HUDEP-2 (cell line): ENCODE data around the gene CTCFL.
A peak's percentile ranks its signal among the peaks of the same experiment; 100 is the strongest.

ENCODE experiments used
- DNase-seq, 76 experiments: peaks; one replicate each; lab custom pipeline; 2025; ENCODE audit not compliant: unreplicated experiment in 76 of 76; lab: John Stamatoyannopoulos, UW

CTCFL gene

DNA sequence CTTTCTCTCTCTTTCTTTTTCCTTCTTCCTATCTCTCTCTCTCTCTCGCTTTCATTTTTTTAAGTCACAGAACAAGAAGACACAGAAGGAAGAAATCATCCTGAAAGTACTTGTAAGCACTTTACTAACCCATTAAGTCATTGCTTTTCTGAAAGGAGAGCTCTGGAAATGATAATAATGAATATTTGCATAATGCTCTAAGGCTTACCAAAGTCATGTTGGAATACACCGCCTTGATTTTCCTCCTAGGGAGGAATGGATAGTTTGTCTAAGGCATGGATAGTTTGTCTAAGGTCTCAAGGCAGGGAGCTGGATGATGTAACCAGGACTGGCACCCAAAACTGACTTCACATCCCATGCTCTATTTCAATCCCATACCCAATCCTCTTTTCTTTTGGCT, 12.9 kb upstream of the CTCFL start:
- no peak for DNase-seq

DNA sequence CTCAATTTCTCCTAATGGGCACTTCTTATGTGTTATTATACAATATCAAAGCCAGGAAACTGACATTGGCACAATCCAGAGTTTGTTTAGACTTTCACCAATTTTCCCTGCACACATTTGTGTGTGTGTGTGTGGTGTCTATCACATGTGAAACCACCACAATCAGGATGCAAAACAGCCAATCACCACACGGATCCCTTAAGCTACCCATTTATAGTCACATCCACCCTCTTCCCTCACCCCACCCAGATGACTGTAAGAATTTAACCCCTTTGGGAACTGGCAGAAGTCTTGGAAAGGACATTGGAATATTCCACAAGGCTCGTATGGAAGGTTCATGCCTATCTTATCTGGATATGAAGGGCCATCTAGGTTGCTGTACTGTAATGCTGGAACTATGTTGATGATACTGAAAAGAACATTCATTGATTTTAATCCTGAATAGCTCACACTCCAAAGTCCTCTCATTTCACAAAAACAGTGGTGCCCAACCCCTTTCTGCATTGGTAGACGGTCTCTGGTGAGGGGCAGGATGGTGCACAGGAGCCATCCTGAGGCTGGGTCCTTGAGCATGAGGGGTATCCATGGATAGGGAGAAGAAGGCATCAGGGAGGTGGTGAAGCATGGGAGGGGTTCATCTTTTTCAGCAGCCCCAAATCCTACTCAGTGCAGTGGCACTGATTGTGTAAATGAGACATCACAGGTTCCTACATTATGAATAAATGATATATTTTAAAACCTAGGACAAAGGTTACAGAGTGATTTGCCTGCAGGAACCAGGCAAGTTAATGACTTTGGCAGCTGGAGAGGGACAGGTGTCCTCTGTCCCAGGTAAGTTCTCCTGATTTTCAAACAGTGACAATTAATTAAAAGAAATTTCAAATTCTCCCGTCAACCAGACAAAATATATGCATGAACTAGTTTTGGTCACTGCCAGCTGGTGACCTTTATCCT, 12.1 kb upstream of the CTCFL start:
- DNase-seq, result no peak

DNA sequence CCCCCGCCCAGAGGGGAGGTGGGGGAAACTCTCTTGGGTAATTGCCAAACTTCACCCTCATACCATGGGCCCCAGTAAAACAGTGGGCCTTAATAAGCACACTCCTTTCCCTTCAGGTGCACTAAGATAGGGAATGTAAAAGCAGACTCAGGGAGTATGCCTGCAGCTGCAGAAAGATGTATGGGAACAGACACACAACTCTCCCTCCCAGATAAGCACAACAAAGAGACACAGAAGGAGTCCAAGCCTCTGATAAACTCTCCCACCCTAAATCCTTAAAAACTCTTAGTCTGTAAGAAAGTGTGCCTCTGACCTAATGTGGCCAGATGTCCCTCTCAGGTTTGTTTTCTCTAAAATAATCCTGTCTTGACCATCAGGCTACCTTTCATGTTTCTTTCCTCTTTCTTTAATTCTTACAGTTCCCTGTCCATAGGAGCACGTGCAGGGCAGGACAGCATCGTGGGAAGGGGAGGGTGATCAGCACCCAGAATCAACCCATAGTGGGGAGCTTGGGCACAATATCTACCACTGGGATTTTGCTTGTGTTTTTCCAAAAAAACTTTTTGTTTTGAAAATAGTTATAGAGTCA, 11.3 kb upstream of the CTCFL start:
- no peak for DNase-seq

DNA sequence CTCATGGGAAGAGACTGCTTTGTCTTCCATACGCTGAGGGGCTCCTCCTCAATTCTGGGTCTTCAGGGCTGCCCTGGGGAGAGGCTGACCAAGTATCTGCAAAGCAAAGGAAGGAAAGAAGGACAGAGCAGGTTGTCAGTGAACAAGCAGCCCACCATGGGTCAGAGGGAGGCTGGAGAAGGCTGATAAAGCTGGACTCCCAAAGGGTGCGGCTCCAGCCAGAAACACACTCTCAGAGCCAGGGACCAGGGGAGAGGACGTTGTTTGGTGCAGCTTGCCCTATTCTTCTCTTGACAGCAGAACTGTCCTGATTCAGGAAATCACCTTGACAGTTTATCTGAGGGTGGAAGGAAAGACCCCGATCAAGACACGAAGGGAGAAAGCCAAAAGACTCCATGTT, 10.4 kb upstream of the CTCFL start:
- no peak for DNase-seq

DNA sequence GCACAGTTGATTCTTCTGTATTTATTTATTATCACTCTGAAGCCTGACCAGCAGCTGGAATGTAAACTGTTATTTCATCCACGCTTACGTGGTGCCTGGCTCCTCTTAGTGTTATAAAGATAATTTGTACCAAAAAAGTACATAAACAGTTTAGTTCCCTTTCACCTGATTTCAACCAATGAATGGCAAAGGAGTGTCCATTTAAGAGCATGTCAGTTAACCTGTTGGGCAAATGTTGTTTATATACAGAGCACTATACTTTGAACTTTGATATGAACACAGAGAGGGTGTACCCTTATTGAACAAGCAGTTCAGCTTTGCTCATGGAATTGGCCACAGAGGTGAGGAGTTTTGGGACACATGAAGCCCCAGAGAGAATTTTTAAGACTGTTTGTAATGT, 7.2 kb upstream of the CTCFL start:
- no peak for DNase-seq

DNA sequence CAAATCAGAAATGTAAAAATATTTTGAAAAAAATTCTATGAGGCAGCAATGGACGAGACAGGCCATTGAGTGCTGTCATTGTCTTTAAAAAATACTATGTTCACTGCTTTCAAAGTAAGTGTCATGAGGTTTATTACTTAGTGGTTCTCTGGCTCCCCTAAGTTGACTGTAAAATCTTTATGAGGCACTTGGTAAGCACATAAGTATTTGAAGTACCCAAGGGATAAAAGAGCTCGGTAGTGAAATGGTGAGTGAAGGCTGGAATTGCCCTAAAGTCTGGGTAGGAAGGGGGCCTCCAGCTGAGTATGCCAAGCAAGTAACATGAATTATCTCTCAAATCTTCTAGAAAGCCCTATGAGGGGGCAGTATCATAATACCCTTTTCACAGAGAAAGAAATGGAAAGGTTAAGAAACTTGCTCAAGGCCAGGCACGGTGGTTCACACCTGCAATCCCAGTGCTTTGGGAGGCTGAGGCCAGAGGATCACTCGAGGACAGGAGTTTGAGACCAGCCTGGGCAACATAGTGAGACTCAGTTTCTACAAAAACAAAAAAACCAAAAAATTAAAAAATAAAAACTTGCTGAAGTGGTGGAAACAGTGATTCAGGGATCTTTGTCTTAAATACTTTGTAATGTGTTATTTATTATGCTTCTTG, 5.5 kb upstream of the CTCFL start:
- no peak for DNase-seq

DNA sequence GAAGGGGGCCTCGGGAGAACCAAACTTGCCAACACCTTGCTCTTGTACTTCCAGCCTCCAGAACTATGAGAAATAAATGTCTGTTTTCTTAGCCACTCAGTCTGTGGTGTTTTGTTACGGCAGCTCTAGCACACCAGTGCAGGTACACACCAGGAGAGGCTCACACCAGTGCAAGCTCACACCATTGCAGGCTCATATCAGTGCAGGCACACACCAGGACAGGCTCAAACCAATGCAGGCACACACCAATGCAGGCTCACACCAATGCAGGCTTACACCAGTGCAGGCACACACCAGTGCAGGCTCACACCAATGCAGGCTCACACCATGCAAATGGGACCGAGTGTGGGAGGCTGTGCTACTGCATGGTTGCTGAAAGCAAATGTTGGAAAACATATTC, 4.9 kb upstream of the CTCFL start:
- DNase-seq, result no peak

DNA sequence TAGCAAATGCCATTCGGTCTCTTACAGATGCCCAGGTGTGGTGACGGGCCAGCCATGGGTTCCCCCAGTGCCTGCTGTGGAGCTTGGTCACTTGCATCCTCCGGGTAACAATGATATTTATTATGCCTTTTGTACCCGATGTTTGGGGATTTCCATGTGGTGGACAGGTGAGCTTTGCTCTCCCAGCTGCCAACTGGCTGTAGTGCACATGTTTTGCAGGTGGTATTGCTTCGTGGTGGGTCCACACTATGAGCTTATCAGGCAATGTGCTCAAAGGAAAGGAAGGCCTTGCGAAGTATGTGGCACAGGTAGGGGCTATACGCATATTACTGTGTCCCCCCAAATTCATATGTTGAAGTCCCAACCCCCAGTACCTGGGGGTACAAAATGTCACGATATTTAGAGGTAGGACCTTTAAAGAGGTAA, 4.2 kb upstream of the CTCFL start:
- DNase-seq, result no peak

DNA sequence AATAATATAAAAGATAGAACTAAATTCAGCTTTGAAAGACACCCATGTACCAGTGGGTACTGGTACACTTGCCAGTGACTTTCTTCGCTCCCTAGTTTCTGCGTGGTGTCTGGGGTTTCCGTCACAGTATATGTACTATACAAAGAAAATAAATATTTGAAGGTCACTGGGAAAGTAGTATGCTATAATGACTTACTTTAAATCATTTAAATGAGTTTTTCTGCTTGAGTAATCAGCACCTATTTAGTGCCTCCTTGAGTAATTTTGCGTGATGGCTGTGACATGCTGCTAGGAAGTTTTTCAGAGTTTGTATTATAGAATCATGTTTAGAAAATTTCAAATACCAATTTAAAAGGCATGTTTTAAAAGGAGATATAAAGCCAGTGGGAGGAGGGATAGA, 3.2 kb upstream of the CTCFL start:
- no peak for DNase-seq

DNA sequence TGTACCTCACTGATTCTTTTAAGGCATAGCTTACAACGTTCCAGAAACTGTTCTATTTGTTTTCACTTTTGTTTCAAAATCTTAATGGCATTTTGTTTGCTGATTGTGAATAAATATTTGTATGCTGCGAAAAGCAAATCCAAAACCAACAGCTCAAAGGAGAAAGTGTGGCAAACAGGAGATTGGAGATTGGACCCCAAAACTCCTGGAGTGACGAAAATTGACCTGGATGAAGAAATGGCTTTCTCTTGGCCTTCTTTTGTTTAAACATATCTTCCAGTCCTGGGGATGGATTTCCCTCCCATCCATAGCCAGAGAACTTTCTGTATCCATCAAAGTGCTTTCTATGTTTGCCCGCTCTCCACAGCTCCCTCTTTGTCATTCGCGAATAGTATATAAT, 2.8 kb upstream of the CTCFL start:
- DNase-seq, result no peak

DNA sequence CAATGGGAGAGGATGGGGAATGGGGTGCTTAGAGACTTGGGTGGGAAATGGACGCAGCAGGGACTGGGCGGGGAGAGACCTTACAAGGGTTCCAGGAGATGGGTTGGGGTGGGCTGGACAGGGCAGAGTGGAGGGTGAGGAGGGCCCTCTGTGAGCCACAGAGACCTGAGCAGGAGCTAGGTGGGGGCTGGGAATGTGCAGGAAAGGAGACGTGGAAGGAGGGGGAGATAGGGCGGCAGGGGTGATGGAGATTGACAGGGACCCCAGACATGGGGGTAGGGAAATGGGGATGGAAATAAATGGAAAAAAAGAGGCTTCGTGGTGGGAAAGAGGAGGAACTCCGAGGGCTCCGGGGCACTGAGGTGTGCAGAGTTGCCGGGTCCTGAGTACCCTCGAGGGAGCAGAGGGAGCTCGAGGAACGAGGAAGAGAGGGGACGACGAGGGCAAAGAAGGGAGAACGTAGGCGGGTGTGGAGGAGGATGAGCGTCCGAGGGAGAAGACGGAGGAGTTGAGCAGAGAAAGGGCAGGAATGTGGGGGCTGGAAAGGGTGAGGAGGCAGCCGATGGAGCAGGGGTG, 2.0 kb upstream of the CTCFL start:
- DNase-seq, result no peak

DNA sequence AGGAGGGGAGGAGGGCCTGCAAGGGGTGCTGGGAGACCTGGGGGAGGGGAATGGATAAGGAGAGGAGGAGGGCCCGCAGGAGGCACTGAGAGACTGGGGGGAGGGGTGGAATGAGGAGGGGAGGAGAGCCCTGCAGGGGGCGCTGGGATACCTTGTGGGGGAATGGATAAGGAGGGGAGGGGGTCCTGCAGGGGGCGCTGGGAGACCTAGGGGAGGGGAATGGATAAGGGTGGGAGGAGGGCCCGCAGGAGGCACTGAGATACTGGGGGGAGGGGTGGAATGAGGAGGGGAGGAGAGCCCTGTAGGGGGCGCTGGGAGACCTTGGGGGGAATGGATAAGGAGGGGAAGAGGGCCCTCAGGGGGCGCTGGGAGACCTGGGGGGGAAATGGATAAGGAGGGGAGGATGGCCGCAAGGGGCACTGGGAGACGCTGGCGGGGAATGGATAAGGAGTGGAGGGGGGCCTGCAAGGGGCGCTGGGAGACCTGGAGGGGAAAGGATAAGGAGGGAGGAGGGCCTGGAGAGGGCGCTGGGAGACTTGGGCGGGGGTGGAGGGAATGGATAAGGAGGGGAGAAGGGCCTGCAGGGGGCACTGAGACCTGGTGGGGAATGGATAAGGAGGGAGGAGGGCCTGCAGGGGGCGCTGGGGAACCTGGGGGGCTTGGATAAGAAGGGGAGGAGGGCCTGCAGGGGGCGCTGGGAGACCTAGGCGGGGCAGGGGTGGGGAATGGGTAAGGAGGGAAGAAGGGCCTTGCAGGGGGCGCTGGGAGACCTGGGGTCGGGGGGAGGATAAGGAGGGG, 1.3 kb upstream of the CTCFL start:
- peak in 36 of 76 experiments; percentile 3 to 57 (median 28) for DNase-seq

DNA sequence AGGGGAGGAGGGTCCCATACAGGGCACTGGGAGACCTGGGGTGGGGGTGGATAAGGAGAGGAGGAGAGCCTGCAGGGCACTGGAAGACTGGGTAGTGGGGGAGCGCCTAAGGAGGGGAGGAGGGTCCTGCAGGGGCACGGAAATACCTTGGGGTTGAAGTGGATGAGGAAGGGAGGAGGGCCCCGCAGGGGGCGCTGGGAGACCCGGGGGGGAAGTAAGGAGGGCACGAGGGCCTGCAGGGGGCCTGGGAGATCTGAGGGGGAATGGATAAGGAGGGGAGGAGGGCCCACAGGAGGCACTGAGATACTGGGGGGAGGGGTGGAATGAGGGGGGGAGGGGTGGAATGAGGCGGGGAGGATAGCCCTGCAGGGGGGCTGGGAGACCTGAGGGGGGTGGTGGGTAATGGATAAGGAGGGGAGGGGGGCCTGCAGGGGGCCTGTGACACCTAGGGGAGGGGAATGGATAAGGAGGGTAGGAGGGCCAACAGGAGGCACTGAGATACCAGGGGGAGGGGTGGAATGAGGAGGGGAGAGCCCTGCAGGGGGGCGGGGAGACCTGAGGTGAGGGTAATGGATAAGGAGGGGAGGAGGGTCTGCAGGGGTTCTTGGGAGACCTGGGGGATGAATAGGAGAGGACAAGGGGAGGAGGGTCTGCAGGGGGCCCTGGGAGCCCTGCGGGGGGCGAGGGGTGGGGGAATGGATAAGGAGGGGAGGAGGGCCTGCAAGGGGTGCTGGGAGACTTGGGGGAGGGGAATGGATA, 567 bp upstream of the CTCFL start:
- no peak for DNase-seq

DNA sequence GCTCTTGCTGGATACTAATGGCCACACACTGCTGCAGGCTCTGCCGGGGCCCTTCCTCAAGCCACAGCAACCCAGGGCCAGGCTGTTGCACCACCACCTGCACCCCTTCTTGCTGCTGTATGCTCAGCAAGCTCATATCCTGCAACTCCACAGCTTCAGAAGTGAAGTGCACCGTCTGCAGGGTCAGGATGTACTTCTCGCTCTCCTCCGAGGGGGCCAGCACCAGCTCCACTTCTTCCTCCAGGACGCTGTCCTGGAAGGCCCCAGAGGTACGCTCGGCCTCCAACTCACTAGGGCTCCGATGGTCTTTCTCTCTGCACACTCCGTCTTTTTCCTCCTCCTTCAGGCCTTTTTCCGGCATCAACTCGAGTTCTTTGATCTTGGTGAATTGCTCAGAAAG, 1.2 kb downstream of the CTCFL start:
- DNase-seq, result no peak

DNA sequence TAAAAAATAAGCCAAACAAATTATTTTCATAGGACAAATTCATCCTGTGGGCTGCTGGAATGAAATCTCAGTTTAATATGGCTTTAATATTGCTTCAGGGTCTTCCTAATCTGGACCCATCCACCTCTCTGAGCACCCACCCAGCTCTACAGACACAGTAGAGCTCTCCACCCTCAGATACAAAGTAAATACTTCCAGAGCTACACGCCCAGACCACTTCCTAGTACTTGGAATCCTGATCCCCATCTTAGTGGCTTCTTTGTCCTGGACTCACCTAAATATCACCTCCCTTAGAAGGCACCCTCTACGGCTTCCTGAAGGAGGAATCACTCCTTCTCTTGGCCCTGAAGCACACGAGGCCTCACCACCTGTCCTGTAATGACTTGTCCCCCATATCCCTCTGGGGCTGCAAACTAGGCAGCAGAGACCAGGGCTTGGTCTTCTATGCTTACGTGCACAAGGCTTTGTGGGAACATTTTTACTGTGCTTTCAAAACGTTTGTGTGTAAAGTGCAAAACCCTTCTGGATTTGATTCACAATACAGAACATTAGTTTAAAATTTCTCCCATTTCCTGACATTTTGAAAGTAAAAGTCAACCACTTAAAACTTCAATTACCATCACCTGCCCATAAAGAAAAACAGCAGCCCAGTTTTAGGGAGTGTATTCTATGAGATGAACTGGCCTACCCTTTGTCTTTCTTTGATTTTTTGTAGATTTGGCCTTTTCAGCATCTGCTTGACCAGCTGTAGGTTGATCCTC, 2.4 kb downstream of the CTCFL start:
- no peak for DNase-seq

DNA sequence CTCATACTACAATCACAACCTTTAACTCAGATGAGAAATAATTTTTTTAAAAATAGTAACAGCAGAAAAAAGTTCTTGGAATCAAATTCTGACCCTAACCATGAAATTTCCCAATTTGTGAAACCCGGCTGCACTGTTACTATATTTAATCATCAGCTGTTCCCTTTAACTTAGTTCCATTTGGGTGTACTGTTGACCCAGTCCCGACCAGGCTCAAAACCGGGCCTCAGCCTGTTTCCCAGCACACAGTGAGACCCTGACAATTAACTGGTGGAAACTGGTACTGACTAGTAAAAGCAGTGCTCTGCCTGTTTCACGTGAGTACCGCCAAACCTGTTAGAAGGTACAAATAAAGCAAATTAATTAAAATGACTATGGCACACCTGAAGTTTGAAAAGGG, 7.0 kb downstream of the CTCFL start:
- DNase-seq, result no peak

DNA sequence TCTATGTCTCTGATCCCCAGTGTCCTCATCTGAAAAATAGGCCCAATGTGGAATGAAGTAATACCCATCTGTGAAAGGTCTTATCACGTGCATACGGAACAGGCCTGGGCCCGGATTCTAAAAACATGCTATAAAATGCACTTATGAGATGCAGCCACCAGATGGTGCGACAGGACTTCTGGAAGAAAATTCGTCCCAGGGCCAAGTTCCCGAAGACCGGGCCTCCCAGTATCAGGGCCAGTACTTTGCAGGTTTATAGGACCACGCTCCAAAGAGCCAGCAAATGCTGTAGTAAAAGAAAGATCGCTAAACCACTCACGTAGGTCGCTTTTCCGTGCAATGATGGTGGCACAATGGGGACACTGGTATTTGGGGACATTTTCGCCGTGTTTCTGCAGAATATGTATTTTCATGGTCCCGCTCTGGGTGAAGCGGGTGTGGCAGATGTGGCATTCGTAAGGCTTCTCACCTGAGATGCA, 10.6 kb downstream of the CTCFL start:
- peak in 52 of 76 experiments; percentile 2 to 67 (median 34) for DNase-seq

DNA sequence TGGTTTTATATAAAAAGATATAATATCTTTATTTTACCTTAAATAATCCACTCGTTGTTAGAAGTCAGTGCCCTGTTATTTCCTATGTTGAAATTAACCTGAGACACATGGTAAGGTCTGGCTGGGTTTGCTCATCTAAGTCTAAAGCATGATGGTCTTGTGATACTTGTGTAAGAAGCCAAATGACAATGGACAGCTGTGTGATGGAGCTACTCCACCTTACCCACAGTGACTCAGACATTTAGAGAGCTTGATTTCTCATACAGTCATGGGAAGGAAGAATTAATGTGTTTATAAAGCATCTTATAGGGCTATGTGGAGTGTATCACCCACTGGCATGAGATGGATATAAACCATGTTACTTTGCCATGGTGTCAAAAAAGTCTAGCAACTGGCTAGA, 11.7 kb downstream of the CTCFL start:
- DNase-seq, result no peak

DNA sequence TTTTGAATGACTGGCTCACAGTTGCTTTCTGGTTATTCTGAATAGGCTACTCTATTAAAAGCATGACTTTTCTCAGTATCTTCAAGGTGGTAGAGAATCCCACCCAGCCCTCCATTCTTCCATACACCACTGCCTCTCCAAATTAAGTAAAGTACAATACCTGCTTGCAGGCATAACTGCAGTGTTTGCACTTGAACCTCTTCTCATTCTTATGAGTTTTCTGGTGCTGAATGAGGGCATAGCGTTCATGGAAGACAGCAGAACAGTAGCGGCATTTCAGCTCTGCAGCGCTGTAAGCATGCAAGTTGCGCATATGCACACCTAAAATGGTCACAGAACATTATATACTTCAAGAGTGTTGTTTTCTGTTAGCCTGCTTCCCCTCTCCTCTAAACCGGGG, 12.5 kb downstream of the CTCFL start:
- no peak for DNase-seq
